Activated CD8-positive, alpha-beta T cell treated with anti-CD3 and anti-CD28 coated beads for 36 hours (primary cell): ENCODE results near the gene RNASEH2B. TPM values are rescaled to one million over a fixed set of nuclear protein-coding genes. Genes with fewer than 3 reads are reported as not detected.

Experiments used
- ATAC-seq: fragments of 200-7000 bp; cut with Tn5 transposase; one replicate; pipeline ENCODE4 v1.10.0; 2021; ENCODE audit warnings: mild to moderate bottlenecking, moderate library complexity
- CTCF ChIA-PET: fragments of 350-600 bp; sonication (Branson Sonifier 250); formaldehyde crosslinking; loops from one replicate; lab custom pipeline; 2021; ENCODE audit warnings: antibody characterized with exemption; lab: Charles Lee
- POLR2A ChIA-PET: fragments of 350-600 bp; sonication (Branson Sonifier 250); formaldehyde crosslinking; loops from one replicate; lab custom pipeline; 2021; ENCODE audit warnings: antibody characterized with exemption; lab: Charles Lee
- DNase-seq: peaks from one replicate; pipeline ENCODE4 v3.0.0-alpha.2; 2020
- H3K27ac Mint-ChIP-seq: one replicate; pipeline ENCODE4 v1.8.0; 2021; ENCODE audit warnings: mild to moderate bottlenecking, mixed read lengths
- H3K27me3 Mint-ChIP-seq: one replicate; pipeline ENCODE4 v1.8.0; 2021; ENCODE audit warnings: mixed read lengths
- H3K36me3 Mint-ChIP-seq: one replicate; pipeline ENCODE4 v1.8.0; 2021; ENCODE audit warnings: low read depth, mixed read lengths
- H3K4me1 Mint-ChIP-seq: one replicate; pipeline ENCODE4 v1.8.0; 2021; ENCODE audit warnings: low read depth, mixed read lengths
- H3K4me3 Mint-ChIP-seq: one replicate; pipeline ENCODE4 v1.8.0; 2021; ENCODE audit warnings: mild to moderate bottlenecking, moderate library complexity, mixed read lengths
- H3K9me3 Mint-ChIP-seq: one replicate; pipeline ENCODE4 v1.8.0; 2021; ENCODE audit warnings: mixed read lengths
- CTCF ChIP-seq: fragments of 200-600 bp; IDR thresholded peaks from one replicate; pipeline ENCODE4 v1.8.0; 2022; ENCODE audit warnings: antibody characterized with exemption, mild to moderate bottlenecking
- intact Hi-C: fragments of 100-400 bp; cut with micrococcal nuclease; formaldehyde crosslinking; loops from one replicate; pipeline ENCODE4 v1.10.0; 2022
- total RNA-seq, 2 experiments: library from RNA; stranded (reverse); gene quantifications; one replicate each; pipeline ENCODE4 v1.2.3, GENCODE V29; 2021

Gene RNASEH2B
- total RNA-seq, 2 experiments from 2014 or later = 63.5 to 69.4 TPM

GRCh38 chr13:50891206-50891605 is 18.4 kb upstream of the RNASEH2B start:
- H3K9me3 Mint-ChIP-seq = peaks cover 6% of the 10 kb centered on the region
- H3K27me3 Mint-ChIP-seq = no peaks in the 10 kb centered on the region
- peaks cover 7% of the 10 kb centered on the region for H3K36me3 Mint-ChIP-seq
- no peak for TF ChIP-seq CTCF
- H3K4me1 Mint-ChIP-seq = peaks cover 28% of the 10 kb centered on the region
- no peak for ATAC-seq
- ChIA-PET POLR2A (interaction anchor here (1.3 to 5.8 kb wide), 2 partner anchors 19 to 78 kb away, joined by 3 to 55 read pairs; partner anchors contain the start of gene RNASEH2B), CTCF (interaction anchor here (1.0 to 6.3 kb wide), 4 partner anchors 14 to 894 kb away, joined by 3 to 78 read pairs (median 4); partner anchors contain the start of gene RNASEH2B)
- intact Hi-C loops = no loop called here
- no peak for DNase-seq
- no peak overlapping the region for H3K4me3 Mint-ChIP-seq
- peak overlapping the region; percentile 47 for H3K27ac Mint-ChIP-seq

DNA sequence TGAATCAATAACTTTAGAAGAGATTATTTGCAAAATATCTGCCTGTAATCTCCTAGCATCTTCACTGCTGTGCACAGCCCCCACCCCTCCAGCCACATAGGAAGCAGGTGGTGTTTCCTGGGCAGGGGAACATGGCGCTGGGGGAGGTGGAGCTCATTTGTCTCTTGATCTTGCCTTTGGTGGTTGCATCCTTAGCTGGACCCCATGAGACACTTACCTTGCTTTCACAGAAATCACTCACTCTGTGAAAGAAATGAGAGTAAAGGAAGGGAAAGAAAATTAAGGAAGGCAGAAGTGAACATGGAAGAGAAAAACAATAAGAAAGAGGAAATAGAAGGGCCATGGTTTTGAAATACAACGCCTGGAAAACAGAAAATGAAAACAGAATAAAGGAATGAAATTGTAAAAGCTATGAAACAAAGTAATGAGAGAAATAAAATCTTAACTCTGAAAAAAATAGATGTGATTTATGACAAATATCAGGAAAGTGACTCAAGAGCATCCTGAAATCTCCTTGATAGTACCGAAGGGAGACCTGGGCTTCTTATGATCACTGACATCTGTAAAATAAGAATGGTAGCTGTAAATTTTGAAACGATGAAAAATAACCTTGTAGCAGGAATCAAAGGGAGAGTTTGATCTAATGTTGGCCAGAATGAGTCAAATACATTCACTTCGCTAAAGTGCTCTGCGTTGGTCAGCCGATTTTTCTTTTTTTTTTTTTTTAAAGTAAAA is 17.2 kb upstream of the RNASEH2B start:
- peak overlapping the region; percentile 67 for H3K4me3 Mint-ChIP-seq
- ChIA-PET POLR2A (interaction anchor here (0.6 to 5.8 kb wide), 9 partner anchors 11 to 924 kb away, joined by 3 to 55 read pairs (median 3); partner anchors contain the start of genes RNASEH2B and TRIM13), CTCF (interaction anchor here (1.0 to 6.3 kb wide), 6 partner anchors 12 to 894 kb away, joined by 3 to 78 read pairs (median 3); partner anchors contain the start of gene RNASEH2B)
- peak; percentile 59 for DNase-seq
- peak overlapping the region; percentile 96 for H3K27ac Mint-ChIP-seq
- H3K27me3 Mint-ChIP-seq = no peaks in the 10 kb centered on the region
- H3K4me1 Mint-ChIP-seq = peaks cover 28% of the 10 kb centered on the region
- intact Hi-C loops = no loop called here
- ATAC-seq = peak; percentile 61
- peaks cover 6% of the 10 kb centered on the region for H3K9me3 Mint-ChIP-seq
- H3K36me3 Mint-ChIP-seq = peaks cover 7% of the 10 kb centered on the region
- no peak for TF ChIP-seq CTCF

GRCh38 chr13:50893211-50893852 is 16.3 kb upstream of the RNASEH2B start:
- no peak for TF ChIP-seq CTCF
- Mint-ChIP-seq H3K27me3 (no peaks in the 10 kb centered on the region), H3K27ac (peak overlapping the region; percentile 94), H3K4me1 (peaks cover 28% of the 10 kb centered on the region), H3K4me3 (peak overlapping the region; percentile 67), H3K9me3 (peaks cover 6% of the 10 kb centered on the region), H3K36me3 (peaks cover 7% of the 10 kb centered on the region)
- intact Hi-C loops = no loop called here
- ChIA-PET POLR2A (interaction anchor here (0.6 to 5.8 kb wide), 5 partner anchors 10 to 896 kb away, joined by 3 to 55 read pairs (median 5); partner anchors contain the start of genes RNASEH2B and TRIM13), CTCF (interaction anchor here (1.0 to 6.3 kb wide), 6 partner anchors 13 to 895 kb away, joined by 3 to 78 read pairs (median 3); partner anchors contain the start of gene RNASEH2B)
- peak; percentile 90 for ATAC-seq
- peak; percentile 42 for DNase-seq

GRCh38 chr13:50894012-50894411 is 15.6 kb upstream of the RNASEH2B start:
- Mint-ChIP-seq H3K27ac (peak overlapping the region; percentile 94), H3K36me3 (peaks cover 7% of the 10 kb centered on the region), H3K4me1 (peaks cover 28% of the 10 kb centered on the region), H3K9me3 (peaks cover 6% of the 10 kb centered on the region), H3K4me3 (no peak overlapping the region), H3K27me3 (no peaks in the 10 kb centered on the region)
- ATAC-seq (no peak), DNase-seq (no peak)
- no peak for TF ChIP-seq CTCF
- ChIA-PET CTCF (interaction anchor here (1.1 to 6.3 kb wide), 3 partner anchors 10 to 16 kb away, joined by 3 to 78 read pairs (median 3); partner anchors contain the start of gene RNASEH2B), POLR2A (interaction anchor here (2.5 to 5.8 kb wide), 2 partner anchors 16 to 21 kb away, joined by 7 to 55 read pairs; partner anchors contain the start of gene RNASEH2B)
- intact Hi-C loops = no loop called here
